Measurements from ENCODE around the gene PRPF19. TPM values are rescaled to one million over a fixed set of nuclear protein-coding genes. Genes with fewer than 3 reads are reported as not detected.

Gene PRPF19
- total RNA-seq, 2 donors from 2014 or later = 110 to 182 TPM

GRCh38 chr11:60844045-60844869, 62.1 kb downstream of the PRPF19 start:
- no peak for DNase-seq (ENCODE audit: low spot score)
- ATAC-seq = no peak
- Mint-ChIP-seq H3K9me3 (peaks cover 3% of the 10 kb centered on the region), H3K4me3 (peak overlapping the region; percentile 94), H3K27me3 (no peaks in the 10 kb centered on the region), H3K4me1 (ENCODE audit: low read depth in 2 of 2) (peaks cover 35 to 45% of the 10 kb centered on the region in 2 donors), H3K27ac (peak overlapping the region; percentile 95 to 96), H3K36me3 (peaks cover 4% of the 10 kb centered on the region)

GRCh38 chr11:60842668-60843600, 63.5 kb downstream of the PRPF19 start:
- peak overlapping the region; percentile 95 to 96 for H3K27ac Mint-ChIP-seq
- peaks cover 35 to 45% of the 10 kb centered on the region in 2 donors for H3K4me1 Mint-ChIP-seq (ENCODE audit: low read depth in 2 of 2)
- peaks cover 3% of the 10 kb centered on the region for H3K9me3 Mint-ChIP-seq
- DNase-seq (ENCODE audit: low spot score) (no peak), ATAC-seq (no peak)
- peak overlapping the region; percentile 94 for H3K4me3 Mint-ChIP-seq
- peaks cover 4% of the 10 kb centered on the region for H3K36me3 Mint-ChIP-seq
- no peaks in the 10 kb centered on the region for H3K27me3 Mint-ChIP-seq

DNA sequence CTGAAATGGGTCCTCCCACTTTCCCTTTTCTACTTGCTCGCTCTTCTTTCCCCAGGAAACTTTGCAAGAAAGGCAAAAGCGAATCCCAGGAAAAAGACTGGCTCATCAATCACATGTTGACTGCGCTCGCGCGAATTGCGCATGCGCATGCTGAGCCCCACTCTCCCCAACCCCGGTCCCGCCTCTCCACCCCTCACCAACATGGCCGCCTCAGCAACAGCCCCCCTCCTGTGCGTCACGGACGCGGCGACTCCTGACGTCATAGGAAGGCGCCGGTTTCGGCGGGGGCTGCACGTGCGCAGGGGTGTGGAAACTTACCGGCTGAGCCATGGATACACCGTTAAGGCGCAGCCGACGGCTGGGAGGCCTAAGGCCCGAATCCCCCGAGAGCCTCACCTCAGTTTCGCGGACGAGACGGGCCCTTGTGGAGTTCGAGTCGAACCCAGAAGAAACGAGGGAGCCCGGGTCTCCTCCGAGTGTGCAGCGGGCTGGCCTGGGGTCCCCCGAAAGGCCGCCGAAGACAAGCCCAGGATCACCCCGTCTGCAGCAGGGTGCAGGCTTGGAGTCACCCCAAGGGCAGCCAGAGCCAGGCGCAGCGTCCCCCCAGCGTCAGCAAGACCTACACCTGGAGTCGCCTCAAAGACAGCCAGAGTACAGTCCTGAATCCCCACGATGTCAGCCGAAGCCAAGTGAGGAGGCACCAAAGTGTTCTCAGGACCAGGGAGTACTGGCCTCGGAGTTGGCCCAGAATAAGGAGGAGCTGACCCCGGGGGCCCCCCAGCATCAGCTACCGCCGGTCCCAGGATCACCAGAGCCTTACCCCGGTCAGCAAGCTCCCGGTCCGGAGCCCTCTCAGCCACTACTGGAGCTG, 64.4 kb downstream of the PRPF19 start, which contains the start of gene CCDC86:
Gene CCDC86, plus strand, starts transcription at position 317 of the 871 bp plus-strand sequence. Its CDS starts 12 bp downstream, at position 329.
- DNase-seq (ENCODE audit: low spot score) = peak; percentile 97
- Mint-ChIP-seq H3K27ac (peak within 1 kb of the TSS; percentile 95 to 96), H3K9me3 (peaks cover 3% of the 10 kb centered on the region), H3K27me3 (peaks cover 0 to 3% of the 10 kb centered on the region in 2 donors), H3K36me3 (peaks cover 4% of the 10 kb centered on the region), H3K4me1 (ENCODE audit: low read depth in 2 of 2) (peaks cover 35 to 45% of the 10 kb centered on the region in 2 donors), H3K4me3 (peak within 1 kb of the TSS; percentile 94)
- peak; percentile 96 to 97 for ATAC-seq

Other genes starting within 250 kb of the PRPF19 start
- not detected for gene MS4A8, start 207.0 kb downstream of the PRPF19 start, total RNA-seq
- gene MS4A18, start 181.9 kb downstream of the PRPF19 start, total RNA-seq = not detected
- gene MS4A15, start 149.7 kb downstream of the PRPF19 start, total RNA-seq = not detected
- gene MS4A10, start 121.3 kb downstream of the PRPF19 start, total RNA-seq = not detected
- gene CCDC86, start 64.5 kb downstream of the PRPF19 start, total RNA-seq = 10 to 100 TPM; 45.0 to 78.7 TPM
- gene PTGDR2, start 50.6 kb downstream of the PRPF19 start, total RNA-seq = under 1 TPM; 0.12 to 0.86 TPM
- not detected for gene ZP1, start 39.0 kb downstream of the PRPF19 start, total RNA-seq
- 100 to 1,000 TPM in 1 of 2 donors, 10 to 100 TPM in 1; 81.8 to 105 TPM for gene TMEM109, start 7.6 kb upstream of the PRPF19 start, total RNA-seq
- under 1 TPM in 1 of 2 donors, not detected in 1; 0.10 TPM for gene TMEM132A, start 17.9 kb upstream of the PRPF19 start, total RNA-seq
- 1 to 10 TPM; 1.2 to 5.0 TPM for gene SLC15A3, start 45.6 kb upstream of the PRPF19 start, total RNA-seq
- gene CD6, start 65.1 kb upstream of the PRPF19 start, total RNA-seq = 10 to 100 TPM in 1 of 2 donors, 1 to 10 TPM in 1; 5.9 to 44.0 TPM
- gene CD5, start 195.9 kb upstream of the PRPF19 start, total RNA-seq = 10 to 100 TPM in 1 of 2 donors, 1 to 10 TPM in 1; 2.7 to 16.5 TPM